GM23338 (cell line): Measurements from ENCODE around the gene WNT11. TPM values are rescaled to one million over a fixed set of nuclear protein-coding genes. Genes with fewer than 3 reads are reported as not detected.

Experiments
- ATAC-seq: fragments of 200-7000 bp; cut with Tn5 transposase; 3 replicates; pipeline ENCODE4 v1.9.1; 2020
- DNase-seq: peaks from one replicate; pipeline ENCODE4 v3.0.0-alpha.2; 2015; ENCODE audit warnings: low spot score
- H2AFZ ChIP-seq: fragments of 200-600 bp; sonication (generic); 2 replicates; pipeline ENCODE4 v1.8.0; 2016; ENCODE audit warnings: antibody characterized with exemption, mild to moderate bottlenecking, moderate library complexity
- H3F3A ChIP-seq: fragments of 200-600 bp; sonication (generic); replicated peaks from 2 replicates; pipeline ENCODE4 v1.8.0; 2017; ENCODE audit warnings: antibody characterized with exemption, mixed run types, low read depth
- H3K27ac ChIP-seq: fragments of 200-600 bp; sonication (generic); 2 replicates; pipeline ENCODE4 v1.6.1; 2016; ENCODE audit warnings: low read depth
- H3K27me3 ChIP-seq: fragments of 200-600 bp; sonication (generic); 2 replicates; pipeline ENCODE4 v1.8.0; 2016; ENCODE audit warnings: mild to moderate bottlenecking, mixed run types, moderate library complexity; ENCODE audit not compliant: insufficient read depth
- H3K36me3 ChIP-seq: fragments of 200-600 bp; sonication (generic); 2 replicates; pipeline ENCODE4 v1.8.0; 2016; ENCODE audit warnings: mild to moderate bottlenecking; ENCODE audit not compliant: insufficient read depth
- H3K4me1 ChIP-seq: fragments of 200-600 bp; sonication (generic); 2 replicates; pipeline ENCODE4 v1.8.0; 2016; ENCODE audit warnings: mild to moderate bottlenecking, moderate library complexity; ENCODE audit not compliant: insufficient read depth
- H3K4me2 ChIP-seq: fragments of 200-600 bp; sonication (generic); 2 replicates; pipeline ENCODE4 v1.7.1; 2017; ENCODE audit warnings: mixed run types
- H3K4me3 ChIP-seq: fragments of 200-600 bp; sonication (generic); 2 replicates; pipeline ENCODE4 v1.6.1; 2016; ENCODE audit warnings: mixed run types
- H3K79me2 ChIP-seq: fragments of 200-600 bp; sonication (generic); replicated peaks from 2 replicates; pipeline ENCODE4 v1.8.0; 2017; ENCODE audit warnings: mild to moderate bottlenecking; ENCODE audit not compliant: insufficient read depth
- H3K9me2 ChIP-seq: fragments of 200-600 bp; sonication (generic); 2 replicates; pipeline ENCODE4 v1.8.0; 2017; ENCODE audit not compliant: insufficient read depth
- H4K20me1 ChIP-seq: fragments of 200-600 bp; sonication (generic); replicated peaks from 2 replicates; pipeline ENCODE4 v1.8.0; 2017; ENCODE audit warnings: mild to moderate bottlenecking; ENCODE audit not compliant: insufficient read depth
- H3K27ac Mint-ChIP-seq: 2 replicates; pipeline ENCODE4 v1.8.0; 2020; ENCODE audit warnings: inconsistent platforms, mild to moderate bottlenecking, moderate library complexity, mixed read lengths
- H3K27me3 Mint-ChIP-seq: 3 replicates; pipeline ENCODE4 v1.8.0; 2022; ENCODE audit warnings: low read depth, mild to moderate bottlenecking, moderate library complexity, mixed read lengths, inconsistent platforms; ENCODE audit not compliant: insufficient read depth, poor library complexity
- H3K36me3 Mint-ChIP-seq: 3 replicates; pipeline ENCODE4 v1.8.0; 2021; ENCODE audit warnings: low read depth, mild to moderate bottlenecking, inconsistent platforms, moderate library complexity, mixed read lengths
- H3K4me1 Mint-ChIP-seq: 3 replicates; pipeline ENCODE4 v1.8.0; 2020; ENCODE audit warnings: mild to moderate bottlenecking, inconsistent platforms, mixed read lengths
- H3K4me3 Mint-ChIP-seq: 3 replicates; pipeline ENCODE4 v1.8.0; 2021; ENCODE audit warnings: moderate library complexity, mild to moderate bottlenecking, inconsistent platforms, mixed read lengths
- H3K9me3 Mint-ChIP-seq: 3 replicates; pipeline ENCODE4 v1.8.0; 2020; ENCODE audit warnings: moderate library complexity, mild to moderate bottlenecking, inconsistent platforms, mixed read lengths
- EZH2 ChIP-seq: fragments of 200-600 bp; sonication (generic); IDR thresholded peaks from one replicate; pipeline ENCODE4 v1.8.0; 2017; ENCODE audit warnings: antibody characterized with exemption, mild to moderate bottlenecking, low read depth; ENCODE audit not compliant: unreplicated experiment
- EZH2phosphoT487 ChIP-seq: fragments of 200-600 bp; sonication (generic); IDR thresholded peaks from one replicate; pipeline ENCODE4 v1.8.1; 2018; ENCODE audit warnings: antibody characterized with exemption; ENCODE audit not compliant: unreplicated experiment
- JUNB ChIP-seq: IDR thresholded peaks from one replicate; pipeline ENCODE4 v1.6.1; 2016; ENCODE audit warnings: antibody characterized with exemption; ENCODE audit not compliant: unreplicated experiment
- NANOG ChIP-seq: IDR thresholded peaks from 2 replicates; pipeline ENCODE4 v1.6.1; 2016; ENCODE audit warnings: antibody characterized with exemption, borderline replicate concordance
- POLR2AphosphoS5 ChIP-seq: IDR thresholded peaks from 2 replicates; pipeline ENCODE4 v1.6.1; 2016; ENCODE audit warnings: antibody characterized with exemption, low read depth
- STAT1 ChIP-seq: IDR thresholded peaks from one replicate; pipeline ENCODE4 v1.6.1; 2016; ENCODE audit warnings: antibody characterized with exemption; ENCODE audit not compliant: unreplicated experiment
- ZNF331 ChIP-seq: fragments of 250-450 bp; sonication (Bioruptor Pico); IDR thresholded peaks from 2 replicates; pipeline ENCODE4 v1.5.0; 2020; ENCODE audit warnings: low read depth, mild to moderate bottlenecking, moderate library complexity
- polyA plus RNA-seq: library from polyadenylated mRNA; unstranded; fragments of >200 nt; fragmentation: Nextera tagmentation; extraction: Ambion mirVana; gene quantifications from 2 replicates; pipeline ENCODE4 v1.2.1, GENCODE V29; 2016
- total RNA-seq: library from RNA; depleted of rRNA; stranded (reverse); fragments of >200 nt; shearing (Covaris generic); gene quantifications from 2 replicates; pipeline ENCODE4 v1.2.3, GENCODE V29; 2014
- TF ChIP-seq, protein P1 (sequence below): IDR thresholded peaks from 2 replicates; pipeline ENCODE4 v1.6.1; 2016; ENCODE audit warnings: antibody characterized with exemption
- TF ChIP-seq, protein P2 (sequence below), 2 experiments: fragments of 200-600 bp in 1 of 2; sonication (generic) in 1 of 2; conservative IDR thresholded peaks; 2 replicates each; pipeline versions ENCODE4 v1.5.1 to v1.6.1; 2016 to 2017; ENCODE audit warnings: antibody characterized with exemption in 2 of 2, low read depth in 2 of 2, mild to moderate bottlenecking in 2 of 2, moderate library complexity in 1 of 2
- TF ChIP-seq, protein P3 (sequence below): IDR thresholded peaks from one replicate; pipeline ENCODE4 v1.6.1; 2018; ENCODE audit warnings: antibody characterized with exemption; ENCODE audit not compliant: unreplicated experiment

Gene WNT11
- total and polyA plus RNA-seq, 2 experiments from 2014 or later, result 0.44 to 0.56 TPM

DNA sequence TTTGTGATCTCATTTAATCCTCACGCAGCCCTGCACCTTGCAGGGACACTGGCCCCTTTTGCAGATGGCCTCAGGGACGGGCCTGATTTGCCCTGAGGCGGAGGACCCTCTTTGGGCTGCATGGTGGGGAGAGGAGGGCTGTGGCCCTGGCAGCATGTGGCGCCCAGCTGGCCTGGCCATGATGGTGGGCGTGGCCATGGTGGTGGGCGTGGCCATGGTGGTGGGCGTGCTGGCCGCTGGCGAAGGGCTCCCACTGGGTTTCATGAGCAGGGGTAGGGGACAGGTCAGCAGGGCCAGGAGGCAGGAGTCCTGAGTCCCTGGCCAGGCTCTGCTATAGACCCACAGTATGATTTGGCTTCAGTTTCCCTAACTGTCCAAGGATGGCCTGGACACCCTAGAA, 13.1 kb downstream of the WNT11 start (continued):
- TF ChIP-seq EZH2phosphoT487 (no peak), POLR2AphosphoS5 (no peak), NANOG (no peak), STAT1 (no peak)
- TF ChIP-seq, protein P1, sequence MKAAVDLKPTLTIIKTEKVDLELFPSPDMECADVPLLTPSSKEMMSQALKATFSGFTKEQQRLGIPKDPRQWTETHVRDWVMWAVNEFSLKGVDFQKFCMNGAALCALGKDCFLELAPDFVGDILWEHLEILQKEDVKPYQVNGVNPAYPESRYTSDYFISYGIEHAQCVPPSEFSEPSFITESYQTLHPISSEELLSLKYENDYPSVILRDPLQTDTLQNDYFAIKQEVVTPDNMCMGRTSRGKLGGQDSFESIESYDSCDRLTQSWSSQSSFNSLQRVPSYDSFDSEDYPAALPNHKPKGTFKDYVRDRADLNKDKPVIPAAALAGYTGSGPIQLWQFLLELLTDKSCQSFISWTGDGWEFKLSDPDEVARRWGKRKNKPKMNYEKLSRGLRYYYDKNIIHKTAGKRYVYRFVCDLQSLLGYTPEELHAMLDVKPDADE, result no peak
- TF ChIP-seq, protein P2, sequence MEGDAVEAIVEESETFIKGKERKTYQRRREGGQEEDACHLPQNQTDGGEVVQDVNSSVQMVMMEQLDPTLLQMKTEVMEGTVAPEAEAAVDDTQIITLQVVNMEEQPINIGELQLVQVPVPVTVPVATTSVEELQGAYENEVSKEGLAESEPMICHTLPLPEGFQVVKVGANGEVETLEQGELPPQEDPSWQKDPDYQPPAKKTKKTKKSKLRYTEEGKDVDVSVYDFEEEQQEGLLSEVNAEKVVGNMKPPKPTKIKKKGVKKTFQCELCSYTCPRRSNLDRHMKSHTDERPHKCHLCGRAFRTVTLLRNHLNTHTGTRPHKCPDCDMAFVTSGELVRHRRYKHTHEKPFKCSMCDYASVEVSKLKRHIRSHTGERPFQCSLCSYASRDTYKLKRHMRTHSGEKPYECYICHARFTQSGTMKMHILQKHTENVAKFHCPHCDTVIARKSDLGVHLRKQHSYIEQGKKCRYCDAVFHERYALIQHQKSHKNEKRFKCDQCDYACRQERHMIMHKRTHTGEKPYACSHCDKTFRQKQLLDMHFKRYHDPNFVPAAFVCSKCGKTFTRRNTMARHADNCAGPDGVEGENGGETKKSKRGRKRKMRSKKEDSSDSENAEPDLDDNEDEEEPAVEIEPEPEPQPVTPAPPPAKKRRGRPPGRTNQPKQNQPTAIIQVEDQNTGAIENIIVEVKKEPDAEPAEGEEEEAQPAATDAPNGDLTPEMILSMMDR (conservative IDR thresholded peaks at IDR 0.05; ENCODE audit: low read depth in 2 of 2), result no peak

DNA sequence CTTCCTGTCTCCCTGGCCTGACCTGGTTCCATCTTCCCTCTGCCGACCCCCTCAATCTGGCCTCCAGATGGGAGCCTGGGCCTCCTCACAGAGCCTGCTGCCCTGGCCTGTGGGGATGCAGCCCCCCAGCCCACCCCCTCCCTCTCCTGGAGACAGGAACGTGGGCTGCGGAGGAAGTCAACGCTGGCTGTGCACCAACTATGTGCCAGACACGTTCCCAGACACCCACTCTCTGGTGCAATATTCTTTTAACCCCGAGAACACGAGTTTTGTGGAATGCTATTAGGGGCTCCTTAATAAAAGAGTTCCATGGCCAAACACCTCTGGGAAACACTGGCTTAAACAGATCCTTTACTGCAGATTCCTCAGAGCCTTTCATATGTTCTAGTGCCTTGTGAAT, 15.9 kb downstream of the WNT11 start:
- Histone ChIP-seq H4K20me1 (no peaks in the 10 kb centered on the region), H3K79me2 (no peaks in the 10 kb centered on the region), H3K4me1 (0 out of 2 replicates have a peak, but pooled peaks cover 3% of the 10 kb centered on the region), H2AFZ (peak overlapping the region; percentile 78; the same call in 1 of the 2 replicates), H3K4me2 (no peak overlapping the region), H3K9me2 (no peaks in the 10 kb centered on the region), H3K4me3 (no peak overlapping the region), H3K27ac (no peak overlapping the region), H3K27me3 (no peaks in the 10 kb centered on the region), H3K36me3 (no peaks in the 10 kb centered on the region), H3F3A (no peaks in the 10 kb centered on the region)
- H3K36me3 Mint-ChIP-seq, result no peaks in the 10 kb centered on the region
- H3K27ac Mint-ChIP-seq, result no peak overlapping the region
- TF ChIP-seq NANOG, result no peak
- H3K27me3 Mint-ChIP-seq, result peaks cover 6% of the 10 kb centered on the region
- ATAC-seq (no peak), DNase-seq (no peak)
- H3K9me3 Mint-ChIP-seq, result no peaks in the 10 kb centered on the region
- peaks cover 4% of the 10 kb centered on the region; the same call in 2 of the 3 replicates for H3K4me1 Mint-ChIP-seq
- no peak overlapping the region for H3K4me3 Mint-ChIP-seq

DNA sequence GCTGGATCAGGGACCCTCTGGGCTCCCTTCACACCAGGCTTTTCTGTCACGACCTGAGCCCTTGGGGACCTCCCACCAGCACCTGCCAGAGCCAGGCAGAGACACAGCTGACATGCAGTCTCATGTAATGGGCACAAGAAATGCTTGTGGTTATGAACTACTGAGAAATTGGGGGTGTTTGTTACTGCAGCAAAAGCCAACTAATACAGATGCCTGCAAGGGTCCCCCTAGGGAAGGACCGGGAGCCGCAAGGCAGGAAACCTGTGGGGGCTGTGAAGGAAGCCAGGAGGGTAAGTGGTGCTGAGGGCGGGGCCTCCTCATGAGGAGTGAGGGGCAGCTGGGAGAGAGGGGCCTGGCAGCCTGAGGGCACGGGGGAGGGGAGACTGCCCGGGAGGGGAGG, 16.6 kb downstream of the WNT11 start:
- Histone ChIP-seq H3K36me3 (no peaks in the 10 kb centered on the region), H3K27me3 (no peaks in the 10 kb centered on the region), H3K4me3 (no peak overlapping the region), H3K79me2 (no peaks in the 10 kb centered on the region), H3K27ac (no peak overlapping the region), H3F3A (no peaks in the 10 kb centered on the region), H2AFZ (no peak overlapping the region), H3K4me1 (0 out of 2 replicates have a peak, but pooled peaks cover 3% of the 10 kb centered on the region), H4K20me1 (no peaks in the 10 kb centered on the region), H3K9me2 (no peaks in the 10 kb centered on the region), H3K4me2 (no peak overlapping the region)
- ATAC-seq (no peak), DNase-seq (no peak)
- H3K36me3 Mint-ChIP-seq, result no peaks in the 10 kb centered on the region
- no peak overlapping the region for H3K27ac Mint-ChIP-seq
- TF ChIP-seq JUNB (no peak), POLR2AphosphoS5 (no peak), STAT1 (no peak), EZH2 (no peak), ZNF331 (CRISPR knock-in tag) (no peak), EZH2phosphoT487 (no peak)
- TF ChIP-seq, protein P3, sequence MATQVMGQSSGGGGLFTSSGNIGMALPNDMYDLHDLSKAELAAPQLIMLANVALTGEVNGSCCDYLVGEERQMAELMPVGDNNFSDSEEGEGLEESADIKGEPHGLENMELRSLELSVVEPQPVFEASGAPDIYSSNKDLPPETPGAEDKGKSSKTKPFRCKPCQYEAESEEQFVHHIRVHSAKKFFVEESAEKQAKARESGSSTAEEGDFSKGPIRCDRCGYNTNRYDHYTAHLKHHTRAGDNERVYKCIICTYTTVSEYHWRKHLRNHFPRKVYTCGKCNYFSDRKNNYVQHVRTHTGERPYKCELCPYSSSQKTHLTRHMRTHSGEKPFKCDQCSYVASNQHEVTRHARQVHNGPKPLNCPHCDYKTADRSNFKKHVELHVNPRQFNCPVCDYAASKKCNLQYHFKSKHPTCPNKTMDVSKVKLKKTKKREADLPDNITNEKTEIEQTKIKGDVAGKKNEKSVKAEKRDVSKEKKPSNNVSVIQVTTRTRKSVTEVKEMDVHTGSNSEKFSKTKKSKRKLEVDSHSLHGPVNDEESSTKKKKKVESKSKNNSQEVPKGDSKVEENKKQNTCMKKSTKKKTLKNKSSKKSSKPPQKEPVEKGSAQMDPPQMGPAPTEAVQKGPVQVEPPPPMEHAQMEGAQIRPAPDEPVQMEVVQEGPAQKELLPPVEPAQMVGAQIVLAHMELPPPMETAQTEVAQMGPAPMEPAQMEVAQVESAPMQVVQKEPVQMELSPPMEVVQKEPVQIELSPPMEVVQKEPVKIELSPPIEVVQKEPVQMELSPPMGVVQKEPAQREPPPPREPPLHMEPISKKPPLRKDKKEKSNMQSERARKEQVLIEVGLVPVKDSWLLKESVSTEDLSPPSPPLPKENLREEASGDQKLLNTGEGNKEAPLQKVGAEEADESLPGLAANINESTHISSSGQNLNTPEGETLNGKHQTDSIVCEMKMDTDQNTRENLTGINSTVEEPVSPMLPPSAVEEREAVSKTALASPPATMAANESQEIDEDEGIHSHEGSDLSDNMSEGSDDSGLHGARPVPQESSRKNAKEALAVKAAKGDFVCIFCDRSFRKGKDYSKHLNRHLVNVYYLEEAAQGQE, result no peak
- TF ChIP-seq, protein P2 (conservative IDR thresholded peaks at IDR 0.05; ENCODE audit: low read depth in 2 of 2), result no peak
- no peak overlapping the region for H3K4me3 Mint-ChIP-seq
- peaks cover 6% of the 10 kb centered on the region for H3K27me3 Mint-ChIP-seq
- H3K9me3 Mint-ChIP-seq, result no peaks in the 10 kb centered on the region
- H3K4me1 Mint-ChIP-seq, result peaks cover 4% of the 10 kb centered on the region; the same call in 2 of the 3 replicates
